ENCODE results near the gene SYF2.

DNA sequence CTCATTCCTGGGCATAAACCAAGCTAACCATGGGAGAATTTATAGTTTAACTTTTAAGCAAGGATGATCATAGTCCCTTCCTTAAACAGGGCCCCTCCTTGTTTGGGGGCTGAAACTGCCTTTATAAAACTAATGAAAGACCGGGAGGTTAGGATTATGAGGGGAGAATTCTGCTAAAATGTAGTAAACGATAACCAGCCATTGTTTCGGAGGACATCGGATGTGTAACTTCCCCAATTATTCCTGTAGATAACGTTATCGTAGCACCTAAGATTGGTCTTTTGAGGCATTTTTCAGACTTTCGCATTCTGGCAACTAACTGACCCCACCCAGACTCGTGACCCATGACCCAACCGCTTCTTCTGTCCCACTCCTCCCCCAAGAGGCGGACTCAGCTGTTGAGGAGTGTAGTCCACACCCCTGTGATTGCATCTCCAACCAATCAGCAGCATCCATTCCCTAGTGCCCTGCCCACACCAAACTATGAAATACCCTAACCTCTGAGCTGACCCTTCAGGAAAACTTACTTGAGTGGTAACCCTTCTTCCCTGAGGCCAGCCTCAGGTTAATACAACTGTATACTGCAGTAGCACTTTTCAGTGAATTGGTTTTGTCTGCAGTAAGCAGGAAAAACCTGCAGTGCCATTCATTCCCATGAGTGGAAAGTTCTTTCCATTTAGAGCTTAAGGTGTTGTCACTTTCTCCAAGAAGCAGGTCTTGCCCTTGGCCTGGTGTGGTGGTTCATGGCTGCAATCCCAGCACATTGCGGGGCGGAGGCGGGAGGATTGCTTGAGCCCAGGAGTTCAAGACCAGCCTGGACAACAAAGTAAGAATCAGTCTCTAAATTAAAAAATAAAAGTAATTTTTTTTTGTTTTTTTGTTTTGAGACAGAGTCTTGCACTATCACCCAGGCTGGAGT is 823 bp upstream of the SYF2 start:
- TF ChIP-seq POLR2AphosphoS5 (IDR thresholded peaks at IDR 0.05; ENCODE audit: borderline replicate concordance, low read depth, low read length) (no peak), EZH2 (IDR thresholded peaks at IDR 0.05) (no peak), FOXP2 (optimal IDR thresholded peaks at IDR 0.05; ENCODE audit: control extremely low read depth, extremely low read length, insufficient read depth) (no peak)
